Astrocyte (in vitro differentiated cells and primary cell): Measurements from ENCODE around the gene KIF3B. TPM values are rescaled to one million over a fixed set of nuclear protein-coding genes. Genes with fewer than 3 reads are reported as not detected.

Source experiments
- DNase-seq: peaks from one replicate; pipeline ENCODE4 v3.0.0-alpha.2; 2010; ENCODE audit warnings: low read depth
- FAIRE-seq: peaks from 2 replicates; lab custom pipeline; 2011; peaks lifted over from hg19 to GRCh38; lab: Jason Lieb, UNC
- H2AFZ ChIP-seq: 2 replicates; pipeline ENCODE4 v1.6.0; 2012; ENCODE audit warnings: low read depth, low read length, inconsistent platforms
- H3K27ac ChIP-seq: 2 replicates; pipeline ENCODE4 v1.5.1; 2011; ENCODE audit warnings: low read depth, low read length, inconsistent platforms
- H3K27me3 ChIP-seq: 2 replicates; pipeline ENCODE4 v1.6.0; 2011; ENCODE audit warnings: low read length, inconsistent platforms; ENCODE audit not compliant: insufficient read depth
- H3K36me3 ChIP-seq: 2 replicates; pipeline ENCODE4 v1.5.1; 2011; ENCODE audit warnings: low read length, inconsistent platforms; ENCODE audit not compliant: insufficient read depth
- H3K4me1 ChIP-seq: 2 replicates; pipeline ENCODE4 v1.5.1; 2011; ENCODE audit warnings: low read length, inconsistent platforms; ENCODE audit not compliant: insufficient read depth
- H3K4me2 ChIP-seq: 2 replicates; pipeline ENCODE4 v1.6.0; 2012; ENCODE audit warnings: low read length, inconsistent platforms
- H3K4me3 ChIP-seq: 2 replicates; pipeline ENCODE4 v1.5.1; 2011; ENCODE audit warnings: low read depth, mild to moderate bottlenecking, low read length, inconsistent platforms; ENCODE audit not compliant: insufficient read depth
- H3K79me2 ChIP-seq: 2 replicates; pipeline ENCODE4 v1.6.0; 2012; ENCODE audit warnings: mild to moderate bottlenecking, low read length, inconsistent platforms; ENCODE audit not compliant: insufficient read depth
- H3K9ac ChIP-seq: 2 replicates; pipeline ENCODE4 v1.6.0; 2012; ENCODE audit warnings: mild to moderate bottlenecking, low read length, inconsistent platforms
- H3K9me3 ChIP-seq: 2 replicates; pipeline ENCODE4 v1.5.1; 2012; ENCODE audit warnings: low read depth, mild to moderate bottlenecking, low read length, inconsistent platforms; ENCODE audit not compliant: insufficient read depth
- H4K20me1 ChIP-seq: 2 replicates; pipeline ENCODE4 v1.6.0; 2012; ENCODE audit warnings: low read length, inconsistent platforms; ENCODE audit not compliant: insufficient read depth
- H3K27ac Mint-ChIP-seq: one replicate; pipeline ENCODE4 v1.8.0; 2021; ENCODE audit warnings: mild to moderate bottlenecking, mixed read lengths; ENCODE audit not compliant: unreplicated experiment
- H3K27me3 Mint-ChIP-seq: one replicate; pipeline ENCODE4 v1.8.0; 2021; ENCODE audit warnings: low read depth, mixed read lengths; ENCODE audit not compliant: unreplicated experiment
- H3K36me3 Mint-ChIP-seq: one replicate; pipeline ENCODE4 v1.8.0; 2021; ENCODE audit warnings: low read depth, mixed read lengths; ENCODE audit not compliant: unreplicated experiment
- H3K4me1 Mint-ChIP-seq: one replicate; pipeline ENCODE4 v1.8.0; 2021; ENCODE audit warnings: low read depth, mixed read lengths; ENCODE audit not compliant: unreplicated experiment
- H3K4me3 Mint-ChIP-seq: one replicate; pipeline ENCODE4 v1.8.0; 2021; ENCODE audit warnings: mild to moderate bottlenecking, moderate library complexity, mixed read lengths; ENCODE audit not compliant: unreplicated experiment
- H3K9me3 Mint-ChIP-seq: one replicate; pipeline ENCODE4 v1.8.0; 2021; ENCODE audit warnings: mild to moderate bottlenecking, mixed read lengths; ENCODE audit not compliant: unreplicated experiment
- CTCF ChIP-seq: IDR thresholded peaks from 2 replicates; pipeline ENCODE4 v1.5.1; 2011; ENCODE audit warnings: low read depth, mild to moderate bottlenecking, inconsistent platforms, low read length, moderate library complexity; ENCODE audit not compliant: insufficient read depth
- EZH2 ChIP-seq: IDR thresholded peaks from 2 replicates; pipeline ENCODE4 v1.6.1; 2012; ENCODE audit warnings: mild to moderate bottlenecking, low read length, inconsistent platforms; ENCODE audit not compliant: insufficient read depth
- total RNA-seq: library from RNA; stranded (reverse); gene quantifications from 2 replicates; pipeline ENCODE4 v1.2.1, GENCODE V29; 2021

The KIF3B gene
- total RNA-seq, 1 donor from 2014 or later, result 28.5 TPM

- H3K4me1 Mint-ChIP-seq, result peaks cover 28% of the 10 kb centered on the region
- peaks cover 100% of the 10 kb centered on the region for H3K79me2 ChIP-seq
- H3K9me3 ChIP-seq, result no peaks in the 10 kb centered on the region
- no peaks in the 10 kb centered on the region for H3K27me3 Mint-ChIP-seq
- H3K27me3 ChIP-seq, result no peaks in the 10 kb centered on the region
- no peak overlapping the region for H3K27ac ChIP-seq
- no peaks in the 10 kb centered on the region for H3K36me3 Mint-ChIP-seq
- peaks cover 9% of the 10 kb centered on the region for H3K4me1 ChIP-seq
- no peak overlapping the region for H3K9ac ChIP-seq
- TF ChIP-seq EZH2, result no peak
- TF ChIP-seq CTCF, result no peak
- H2AFZ ChIP-seq, result no peak overlapping the region
- no peaks in the 10 kb centered on the region for H3K9me3 Mint-ChIP-seq
- FAIRE-seq (no peak), DNase-seq (no peak)
- H3K4me3 Mint-ChIP-seq, result no peak overlapping the region
- H3K4me2 ChIP-seq, result no peak overlapping the region
- peaks cover 96% of the 10 kb centered on the region for H4K20me1 ChIP-seq
- peaks cover 17% of the 10 kb centered on the region for H3K36me3 ChIP-seq
- no peak overlapping the region for H3K4me3 ChIP-seq
- no peak overlapping the region for H3K27ac Mint-ChIP-seq
Measured at GRCh38 chr20:32365564-32365963, 88.1 kb downstream of the KIF3B start.

- H3K4me3 Mint-ChIP-seq, result no peak overlapping the region
- Histone ChIP-seq H3K4me1 (peaks cover 9% of the 10 kb centered on the region), H3K27ac (no peak overlapping the region), H4K20me1 (peaks cover 93% of the 10 kb centered on the region), H3K9ac (no peak overlapping the region), H3K9me3 (no peaks in the 10 kb centered on the region), H3K36me3 (peaks cover 20% of the 10 kb centered on the region), H3K4me2 (no peak overlapping the region), H3K4me3 (no peak overlapping the region), H3K27me3 (no peaks in the 10 kb centered on the region), H3K79me2 (peaks cover 100% of the 10 kb centered on the region), H2AFZ (no peak overlapping the region)
- H3K36me3 Mint-ChIP-seq, result no peaks in the 10 kb centered on the region
- no peaks in the 10 kb centered on the region for H3K27me3 Mint-ChIP-seq
- TF ChIP-seq EZH2 (no peak), CTCF (no peak)
- FAIRE-seq (no peak), DNase-seq (no peak)
- no peak overlapping the region for H3K27ac Mint-ChIP-seq
- H3K9me3 Mint-ChIP-seq, result no peaks in the 10 kb centered on the region
- H3K4me1 Mint-ChIP-seq, result peaks cover 28% of the 10 kb centered on the region
Measured at GRCh38 chr20:32366380-32366779, 88.9 kb downstream of the KIF3B start.

GRCh38 chr20:32368323-32368722 is 90.9 kb downstream of the KIF3B start:
- Histone ChIP-seq H2AFZ (no peak overlapping the region), H3K9me3 (no peaks in the 10 kb centered on the region), H3K4me2 (no peak overlapping the region), H3K4me3 (no peak overlapping the region), H3K4me1 (peaks cover 9% of the 10 kb centered on the region), H3K9ac (no peak overlapping the region), H3K27me3 (no peaks in the 10 kb centered on the region), H4K20me1 (peaks cover 82% of the 10 kb centered on the region), H3K36me3 (peaks cover 24% of the 10 kb centered on the region), H3K79me2 (peaks cover 99% of the 10 kb centered on the region), H3K27ac (no peak overlapping the region)
- no peak overlapping the region for H3K27ac Mint-ChIP-seq
- no peaks in the 10 kb centered on the region for H3K36me3 Mint-ChIP-seq
- FAIRE-seq (no peak), DNase-seq (no peak)
- no peak overlapping the region for H3K4me3 Mint-ChIP-seq
- H3K9me3 Mint-ChIP-seq, result no peaks in the 10 kb centered on the region
- no peak for TF ChIP-seq EZH2
- TF ChIP-seq CTCF, result no peak
- no peaks in the 10 kb centered on the region for H3K27me3 Mint-ChIP-seq
- peaks cover 24% of the 10 kb centered on the region for H3K4me1 Mint-ChIP-seq
